ENCODE data around the gene GJA5.

DNA sequence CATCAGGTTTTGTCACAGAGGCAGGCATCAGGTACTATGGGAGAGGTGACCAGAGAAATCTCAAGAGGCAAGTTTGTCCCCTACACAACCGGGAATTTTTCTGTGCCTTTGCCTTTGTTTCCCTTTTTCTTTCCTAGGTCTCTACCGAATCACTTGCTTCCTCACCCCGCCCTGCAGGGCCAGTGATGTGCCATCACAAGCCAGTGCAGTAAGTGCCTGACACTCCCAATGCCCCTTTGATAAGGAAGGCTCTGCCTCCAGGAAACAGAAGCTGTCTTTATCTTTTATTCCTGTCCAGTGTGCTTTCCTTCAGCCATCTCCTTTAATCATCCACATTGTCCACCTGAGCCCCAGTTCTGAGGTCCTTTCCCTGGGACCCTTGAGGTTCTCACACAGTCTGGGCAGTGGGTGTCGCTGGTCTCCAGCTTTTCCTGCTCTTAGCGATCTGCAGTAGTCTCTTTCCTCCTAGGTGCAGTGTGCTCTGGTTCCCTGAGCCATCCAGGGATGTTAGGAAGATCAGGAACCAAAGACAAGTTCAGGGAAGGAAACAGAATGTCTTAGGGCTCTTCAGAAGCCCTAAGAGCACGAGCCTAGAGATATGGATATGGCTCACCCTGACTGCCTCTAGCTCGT, 36.6 kb downstream of the GJA5 start:
- TF ChIP-seq, protein P1, sequence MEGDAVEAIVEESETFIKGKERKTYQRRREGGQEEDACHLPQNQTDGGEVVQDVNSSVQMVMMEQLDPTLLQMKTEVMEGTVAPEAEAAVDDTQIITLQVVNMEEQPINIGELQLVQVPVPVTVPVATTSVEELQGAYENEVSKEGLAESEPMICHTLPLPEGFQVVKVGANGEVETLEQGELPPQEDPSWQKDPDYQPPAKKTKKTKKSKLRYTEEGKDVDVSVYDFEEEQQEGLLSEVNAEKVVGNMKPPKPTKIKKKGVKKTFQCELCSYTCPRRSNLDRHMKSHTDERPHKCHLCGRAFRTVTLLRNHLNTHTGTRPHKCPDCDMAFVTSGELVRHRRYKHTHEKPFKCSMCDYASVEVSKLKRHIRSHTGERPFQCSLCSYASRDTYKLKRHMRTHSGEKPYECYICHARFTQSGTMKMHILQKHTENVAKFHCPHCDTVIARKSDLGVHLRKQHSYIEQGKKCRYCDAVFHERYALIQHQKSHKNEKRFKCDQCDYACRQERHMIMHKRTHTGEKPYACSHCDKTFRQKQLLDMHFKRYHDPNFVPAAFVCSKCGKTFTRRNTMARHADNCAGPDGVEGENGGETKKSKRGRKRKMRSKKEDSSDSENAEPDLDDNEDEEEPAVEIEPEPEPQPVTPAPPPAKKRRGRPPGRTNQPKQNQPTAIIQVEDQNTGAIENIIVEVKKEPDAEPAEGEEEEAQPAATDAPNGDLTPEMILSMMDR (IDR thresholded peaks at IDR 0.05), result peak in 4 of 6 experiments; percentile 36 to 60 (median 44)
- no peak for TF ChIP-seq POLR2A (IDR thresholded peaks at IDR 0.05)
